Epithelial cell of prostate (primary cell): Measurements from ENCODE around the gene SBF2.

Source experiments
- DNase-seq: peaks from one replicate; pipeline ENCODE4 v3.0.0-alpha.2; 2011; ENCODE audit warnings: low read depth, low spot score
- H3K27ac ChIP-seq: fragments of 450-650 bp; 2 replicates; pipeline ENCODE4 v1.5.1; 2017; ENCODE audit warnings: mild to moderate bottlenecking

SBF2 gene

DNA sequence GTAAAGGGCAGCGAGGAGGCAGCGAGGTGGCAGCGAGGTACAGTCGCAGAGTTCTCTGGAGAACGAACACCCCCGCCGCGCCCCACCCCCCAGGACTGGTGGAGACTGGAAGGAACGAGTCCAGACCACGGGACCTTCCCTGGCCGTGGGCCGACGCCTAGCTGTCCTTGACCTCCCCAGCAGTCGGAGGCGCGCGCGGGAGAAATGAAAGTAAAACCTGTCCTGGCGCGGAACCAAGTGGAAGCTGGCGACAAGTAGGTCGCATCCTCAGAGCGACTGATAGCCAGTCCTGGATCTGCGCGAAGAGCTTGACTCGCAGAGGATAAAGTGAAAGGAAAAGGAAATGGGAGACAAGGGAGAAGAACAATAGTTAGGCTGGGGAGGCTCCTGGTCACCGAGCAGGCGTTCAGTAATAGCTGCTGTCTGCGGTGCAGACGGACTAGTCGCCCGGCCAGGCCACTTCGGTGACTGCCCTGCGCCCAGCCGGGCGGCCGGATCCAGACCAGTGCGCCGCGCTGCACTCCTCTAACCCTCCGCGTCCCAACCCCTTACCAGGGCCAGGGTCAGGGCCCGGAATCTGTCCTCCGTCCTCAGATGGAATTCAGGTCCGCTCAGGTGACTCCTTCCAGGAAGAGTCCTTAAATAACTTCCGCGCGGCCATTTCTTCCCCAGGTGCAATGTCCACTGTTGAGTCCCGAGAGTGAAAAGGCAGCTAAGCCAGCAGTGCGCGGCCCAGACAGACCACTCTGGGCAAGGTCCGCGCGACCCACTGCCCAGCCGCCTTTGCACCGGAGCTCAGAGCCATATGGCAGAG lies 8.9 kb upstream of the SBF2 start:
- H3K27ac ChIP-seq = peak overlapping the region; percentile 99
- no peak for DNase-seq

- DNase-seq = no peak
- H3K27ac ChIP-seq = peak overlapping the region; percentile 99
Measured at GRCh38 chr11:10302359-10302743, 8.3 kb upstream of the SBF2 start.

DNA sequence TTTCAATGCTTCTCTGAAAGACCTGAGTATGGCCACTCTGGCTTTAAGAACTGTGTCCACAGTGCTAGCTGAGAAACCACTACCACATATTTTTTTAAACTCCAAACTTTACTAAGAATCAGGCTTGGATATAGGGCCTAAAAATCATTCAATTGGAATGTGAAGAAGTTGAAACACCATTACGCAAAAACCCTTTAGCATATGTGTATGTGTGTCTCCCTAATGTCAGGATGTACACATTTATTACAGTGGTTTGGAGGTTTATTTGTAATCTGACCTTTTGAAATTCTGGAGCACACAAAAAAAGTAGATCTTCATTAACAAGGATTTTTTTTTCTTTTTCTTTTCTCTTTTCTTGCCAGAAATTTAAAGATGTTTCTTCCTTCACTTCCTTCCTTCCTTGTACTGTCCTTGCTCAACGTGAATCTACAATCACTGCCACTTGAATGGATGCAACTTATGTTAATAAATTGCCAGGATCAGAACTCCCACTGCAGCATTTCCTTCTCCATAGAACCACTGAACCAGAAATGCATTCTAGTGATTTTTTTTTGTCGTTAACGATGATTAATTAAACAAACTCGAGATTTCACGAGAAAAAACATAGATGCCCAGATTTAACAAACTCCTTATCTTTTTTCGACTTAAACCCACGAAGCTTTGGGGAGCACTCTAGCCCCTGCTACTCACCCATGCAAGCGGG lies 7.8 kb upstream of the SBF2 start:
- peak overlapping the region; percentile 99 for H3K27ac ChIP-seq
- no peak for DNase-seq

GRCh38 chr11:10298342-10298741 lies 4.3 kb upstream of the SBF2 start:
- no peak for DNase-seq
- H3K27ac ChIP-seq = no peak overlapping the region

DNA sequence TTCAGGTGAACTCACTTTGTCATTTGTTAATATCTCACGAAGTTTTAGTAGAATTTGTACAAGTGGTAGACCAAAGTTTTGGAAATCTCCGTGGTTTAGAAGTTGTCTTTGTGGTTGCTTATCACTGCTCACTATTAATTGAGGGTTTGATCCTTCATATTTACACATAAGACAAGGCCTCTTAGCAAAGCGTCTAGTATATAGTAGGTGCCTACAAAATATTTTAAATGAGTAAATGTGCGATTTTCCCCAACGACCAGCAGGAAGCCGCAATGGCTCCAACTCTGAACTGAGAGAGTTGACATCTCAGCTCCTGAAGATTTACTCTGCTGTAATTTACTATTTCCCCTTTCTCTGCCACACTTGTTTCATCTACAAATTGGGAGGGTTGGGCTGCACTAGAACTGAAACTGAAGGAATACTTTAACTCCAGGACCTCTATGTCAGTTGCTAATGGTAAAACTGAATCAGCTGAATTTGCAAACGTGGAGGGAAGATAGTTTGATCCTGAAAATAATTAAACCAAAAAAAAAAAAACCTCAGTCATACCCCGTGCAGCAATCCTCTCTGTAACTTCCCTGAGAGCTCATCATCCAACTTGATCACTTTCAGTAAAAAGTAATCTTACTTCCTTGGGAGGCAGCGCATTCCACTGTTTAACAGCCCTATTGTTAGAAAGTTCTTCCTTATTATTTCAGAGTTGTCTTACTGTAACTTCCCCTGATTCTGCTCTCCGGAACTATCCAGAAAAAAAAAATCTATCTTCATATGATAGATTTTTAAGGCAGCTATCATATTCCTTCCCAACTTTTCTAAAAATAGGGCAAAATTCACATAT lies 1.3 kb upstream of the SBF2 start:
- DNase-seq = no peak

DNA sequence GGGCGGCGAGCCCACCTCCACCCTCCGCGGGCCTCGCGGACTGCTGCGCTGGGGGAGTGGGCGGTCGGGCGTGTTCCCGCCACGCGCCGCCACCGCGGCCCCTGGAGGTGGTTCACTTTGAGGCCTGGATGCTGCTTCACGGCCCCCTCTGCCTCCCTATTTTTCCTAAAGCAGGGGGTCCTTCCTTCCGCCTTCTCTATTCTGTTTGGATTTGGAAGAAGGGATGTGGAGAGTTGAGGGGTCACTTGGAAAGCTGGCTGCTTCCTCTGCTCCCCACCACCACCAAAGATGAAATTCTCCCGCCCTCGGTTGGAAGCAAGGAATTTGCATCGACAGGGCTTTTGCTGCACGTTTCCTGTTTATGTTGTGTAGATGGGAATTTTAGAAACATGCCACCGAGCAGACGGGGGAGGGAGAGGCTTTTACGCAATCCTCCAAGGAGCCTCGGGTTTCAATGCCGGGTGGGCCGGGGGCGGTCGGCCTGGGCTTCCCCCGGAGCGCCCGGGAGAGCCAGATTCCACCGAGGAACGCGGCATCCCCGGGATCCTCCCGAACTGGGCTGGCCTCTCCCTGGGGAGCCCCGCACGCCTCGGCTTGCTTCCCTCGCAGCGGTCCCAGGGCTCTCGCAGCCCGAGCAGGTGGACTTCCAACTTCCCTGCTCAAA lies 403 bp upstream of the SBF2 start:
- H3K27ac ChIP-seq = peak overlapping the region; percentile 92
- no peak for DNase-seq

More for the DNA sequence above, 1.3 kb upstream of the SBF2 start:
- H3K27ac ChIP-seq = peak overlapping the region; percentile 92

GRCh38 chr11:10291801-10292638 lies 2.0 kb downstream of the SBF2 start:
- DNase-seq = no peak
- no peak overlapping the region for H3K27ac ChIP-seq

GRCh38 chr11:10289765-10290380 lies 4.1 kb downstream of the SBF2 start:
- no peak overlapping the region for H3K27ac ChIP-seq
- DNase-seq = no peak

DNA sequence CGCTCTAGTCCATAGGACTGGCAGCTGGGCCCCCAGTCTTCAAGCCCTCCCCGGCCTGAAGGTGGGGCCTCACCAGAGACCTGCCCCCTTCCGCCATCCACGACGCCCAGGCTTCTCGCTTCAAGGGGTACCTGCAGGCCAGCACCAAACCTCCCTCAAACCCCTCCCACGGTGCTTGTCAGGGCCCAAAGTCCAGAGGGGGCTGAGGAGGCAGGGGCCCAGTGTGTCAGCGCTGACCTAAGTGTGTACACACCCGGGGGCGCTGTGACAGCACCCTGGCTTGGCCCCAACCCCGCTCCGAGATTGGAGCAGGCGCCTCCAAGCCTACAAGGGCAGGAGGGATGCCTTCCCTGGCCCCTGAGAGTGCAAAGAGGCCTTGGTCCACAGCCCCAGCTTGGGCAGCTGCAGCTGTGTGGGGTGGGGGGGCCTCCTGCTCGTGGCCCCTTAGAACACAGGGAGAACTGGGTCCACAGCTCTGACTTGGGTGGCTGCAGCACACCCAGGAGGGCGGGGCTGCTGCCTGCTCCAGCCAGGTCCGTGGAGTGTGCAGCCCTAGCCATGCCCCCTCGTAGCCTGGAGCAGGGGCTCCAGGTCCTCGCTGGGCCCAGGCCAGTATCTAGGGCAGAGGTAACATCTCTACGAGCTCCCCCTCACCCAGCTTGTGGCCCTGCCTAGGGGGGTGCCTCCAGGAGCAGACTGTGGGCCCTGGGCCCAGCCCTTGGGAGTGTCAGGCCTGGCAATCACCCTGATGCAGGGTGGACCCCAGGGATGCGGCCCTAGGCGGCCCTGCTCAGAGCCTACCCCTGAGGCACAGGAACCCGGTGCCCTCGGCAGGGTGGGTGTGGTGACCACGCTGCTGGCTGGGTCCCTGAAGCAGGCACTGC lies 4.9 kb downstream of the SBF2 start:
- H3K27ac ChIP-seq = no peak overlapping the region
- no peak for DNase-seq

DNA sequence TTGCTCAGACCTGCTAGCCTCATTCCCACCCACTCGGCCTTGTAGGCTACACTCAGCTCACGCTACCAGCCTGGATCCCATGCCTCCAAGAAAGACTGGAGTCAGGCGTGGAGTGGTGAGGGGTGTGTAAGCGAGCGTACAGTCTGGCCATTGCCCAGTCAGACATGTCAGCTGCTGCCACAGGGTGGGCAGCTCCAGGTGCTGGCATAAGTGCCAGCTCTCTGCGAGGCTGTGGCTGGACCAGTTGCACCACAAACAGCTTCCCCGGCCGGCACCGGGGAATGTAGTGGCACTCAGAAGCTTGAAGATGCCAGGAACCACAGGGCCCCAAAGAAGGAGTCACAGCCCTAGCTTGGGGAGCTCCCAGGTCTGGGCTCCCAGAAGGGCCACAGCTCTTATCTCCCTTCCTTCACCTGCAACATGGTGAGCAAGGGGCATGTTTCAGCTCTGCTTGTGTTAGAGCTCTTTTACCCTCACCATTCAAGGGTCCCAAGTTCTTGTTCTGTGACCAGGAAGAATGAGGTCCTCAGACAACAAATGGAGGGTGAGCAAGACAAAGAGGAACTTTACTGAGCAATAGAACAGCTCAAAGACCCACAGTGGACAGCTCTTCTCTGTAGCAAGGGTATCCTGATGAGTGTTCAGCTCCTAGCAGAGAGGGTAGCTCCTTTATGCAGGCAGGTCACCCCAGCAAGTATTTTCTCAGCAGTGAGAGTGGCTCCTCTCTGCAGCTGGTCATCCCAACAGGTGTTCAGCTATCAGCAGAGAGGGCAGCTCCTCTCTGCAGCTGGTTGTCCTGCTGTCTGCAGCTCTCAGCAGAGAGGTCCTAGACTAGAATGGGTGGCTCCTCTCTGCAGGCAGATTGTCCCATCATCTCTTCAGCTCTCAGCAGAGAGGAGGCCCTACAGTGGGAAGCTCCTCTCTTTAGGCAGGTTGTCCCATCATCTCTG lies 6.0 kb downstream of the SBF2 start:
- H3K27ac ChIP-seq = no peak overlapping the region
- DNase-seq = no peak

GRCh38 chr11:10287140-10287539 lies 6.9 kb downstream of the SBF2 start:
- no peak for DNase-seq
- no peak overlapping the region for H3K27ac ChIP-seq

GRCh38 chr11:10285148-10285802 lies 8.7 kb downstream of the SBF2 start:
- H3K27ac ChIP-seq = no peak overlapping the region
- no peak for DNase-seq

DNA sequence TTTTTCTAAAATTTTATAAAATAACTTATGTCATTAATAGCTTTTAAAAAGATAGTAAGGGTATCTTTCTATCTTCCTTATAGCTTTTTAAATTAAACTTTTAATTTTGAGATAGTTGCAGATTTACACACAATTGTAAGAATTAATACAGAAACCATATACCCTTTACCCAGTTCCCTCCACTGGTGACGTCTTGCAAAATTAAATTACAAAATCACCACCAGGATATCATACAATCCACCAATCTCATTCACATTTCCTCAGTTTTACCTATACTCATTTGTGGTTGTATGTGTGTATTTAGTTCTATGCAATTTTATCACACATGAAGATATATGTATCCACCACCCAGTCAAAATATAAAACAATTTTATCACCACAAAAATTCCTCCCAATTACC lies 10.0 kb downstream of the SBF2 start:
- DNase-seq = no peak
- no peak overlapping the region for H3K27ac ChIP-seq

- H3K27ac ChIP-seq = no peak overlapping the region
- DNase-seq = no peak
Measured at GRCh38 chr11:10282117-10282516, 11.9 kb downstream of the SBF2 start.

DNA sequence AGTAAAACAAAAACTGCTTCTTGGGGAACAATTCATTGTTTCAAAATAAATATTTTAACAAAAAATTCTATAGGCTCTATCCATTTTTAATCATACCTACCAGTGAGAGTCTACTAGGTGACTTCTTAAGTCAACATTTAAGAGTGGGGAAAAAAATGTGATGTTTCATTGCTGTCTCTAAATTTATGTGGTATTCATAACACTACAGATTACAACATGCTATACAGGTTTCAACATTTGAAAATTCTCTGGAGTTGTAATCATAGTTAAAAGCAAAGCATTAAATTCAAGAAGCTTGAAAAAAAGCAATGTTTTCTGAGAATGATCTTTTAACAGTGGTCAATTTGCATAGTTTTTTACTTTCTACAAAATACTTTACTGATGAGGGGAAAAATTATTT lies 18.3 kb downstream of the SBF2 start:
- no peak for DNase-seq
- H3K27ac ChIP-seq = peak overlapping the region; percentile 27

DNA sequence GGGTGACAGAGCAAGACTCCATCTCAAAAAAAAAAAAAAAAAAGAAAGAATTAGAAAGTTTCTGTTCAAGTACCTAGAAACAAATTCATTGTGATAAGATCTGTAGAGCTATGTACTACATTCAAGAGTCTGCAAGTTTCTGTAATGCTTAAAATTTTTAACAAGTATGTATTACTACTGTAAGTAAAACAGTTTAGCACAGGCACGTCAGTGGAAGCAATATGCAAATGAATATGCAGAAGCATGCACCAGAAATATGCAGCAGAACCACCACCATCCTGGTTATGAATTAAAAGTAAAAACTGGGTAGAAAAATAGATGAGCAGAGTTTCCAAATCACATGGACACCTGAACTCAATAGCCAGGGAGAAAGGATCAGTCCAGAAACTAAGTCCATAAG lies 19.3 kb downstream of the SBF2 start:
- no peak overlapping the region for H3K27ac ChIP-seq
- no peak for DNase-seq

- H3K27ac ChIP-seq = no peak overlapping the region
- no peak for DNase-seq
Measured at GRCh38 chr11:10273738-10274137, 20.3 kb downstream of the SBF2 start.
